H1 (cell line): ENCODE measurements around the gene CHMP5. TPM values are rescaled to one million over a fixed set of nuclear protein-coding genes. Genes with fewer than 3 reads are reported as not detected.

ENCODE experiments used
- CTCF ChIA-PET: fragments of 300-600 bp; sonication (Branson Sonifier 250); formaldehyde crosslinking; loops from one replicate; lab custom pipeline; 2021; ENCODE audit not compliant: partially characterized antibody; lab: Charles Lee
- POLR2A ChIA-PET: fragments of 300-600 bp; sonication (Branson Sonifier 250); formaldehyde crosslinking; loops from one replicate; lab custom pipeline; 2021; ENCODE audit warnings: inconsistent platforms; ENCODE audit not compliant: partially characterized antibody; lab: Charles Lee
- DNase-seq, 2 experiments: peaks; one replicate each; pipeline versions ENCODE4 v3.0.0 to v3.0.0-alpha.2; 2010 to 2022; ENCODE audit warnings: low spot score in 2 of 2, low read depth in 1 of 2, mixed read lengths in 1 of 2
- FAIRE-seq: peaks from 2 replicates; lab custom pipeline; 2011; peaks lifted over from hg19 to GRCh38; lab: Jason Lieb, UNC
- H2AFZ ChIP-seq: 2 replicates; pipeline ENCODE4 v1.8.1; 2012; ENCODE audit warnings: low read length, inconsistent platforms
- H2AK5ac ChIP-seq: 2 replicates; pipeline ENCODE4 v1.6.1; 2013; ENCODE audit warnings: low read depth, low read length
- H2BK120ac ChIP-seq: replicated peaks from 2 replicates; pipeline ENCODE3; 2013; ENCODE audit warnings: low read depth, low read length, inconsistent platforms
- H2BK12ac ChIP-seq: 2 replicates; pipeline ENCODE4 v1.6.1; 2013; ENCODE audit warnings: low read depth, low read length
- H2BK15ac ChIP-seq: 2 replicates; pipeline ENCODE4 v1.6.1; 2013; ENCODE audit warnings: low read length
- H2BK20ac ChIP-seq: 2 replicates; pipeline ENCODE4 v1.6.1; 2013; ENCODE audit warnings: low read length
- H2BK5ac ChIP-seq: 2 replicates; pipeline ENCODE4 v1.6.1; 2013; ENCODE audit warnings: low read depth, low read length
- H3K14ac ChIP-seq: 2 replicates; pipeline ENCODE4 v1.6.1; 2013; ENCODE audit warnings: inconsistent platforms; ENCODE audit not compliant: insufficient read length
- H3K18ac ChIP-seq: 2 replicates; pipeline ENCODE4 v1.6.1; 2013; ENCODE audit warnings: low read length; ENCODE audit errors: extremely low read depth
- H3K23ac ChIP-seq: 2 replicates; pipeline ENCODE4 v1.6.1; 2013; ENCODE audit warnings: inconsistent platforms; ENCODE audit not compliant: insufficient read length
- H3K23me2 ChIP-seq: 2 replicates; pipeline ENCODE4 v1.6.1; 2013; ENCODE audit warnings: low read depth, low read length
- H3K27ac ChIP-seq: 2 replicates; pipeline ENCODE4 v1.6.1; 2011; ENCODE audit warnings: low read depth, low read length, inconsistent platforms
- H3K27me3 ChIP-seq, 4 experiments: replicated peaks in 1 of 4; 1 replicate in 1 of 4; 2 replicates in 3 of 4; pipeline versions ENCODE4 v1.6.1 to v1.8.1; 2011 to 2013; ENCODE audit warnings: low read length in 3 of 4, mild to moderate bottlenecking in 3 of 4, inconsistent platforms in 2 of 4, mixed read lengths in 2 of 4, moderate library complexity in 1 of 4; ENCODE audit not compliant: control insufficient read depth in 3 of 4, insufficient read depth in 3 of 4; ENCODE audit errors: extremely low read depth in 1 of 4
- H3K36me3 ChIP-seq, 4 experiments: 2 replicates each; pipeline versions ENCODE4 v1.6.1 to v1.8.1; 2011 to 2013; ENCODE audit warnings: mild to moderate bottlenecking in 4 of 4, low read length in 3 of 4, moderate library complexity in 2 of 4, control low read depth in 1 of 4, inconsistent platforms in 1 of 4; ENCODE audit not compliant: insufficient read depth in 4 of 4, control insufficient read depth in 2 of 4
- H3K4ac ChIP-seq: replicated peaks from 2 replicates; pipeline ENCODE3; 2013; ENCODE audit warnings: low read length, low read depth, mixed read lengths, inconsistent platforms; ENCODE audit not compliant: insufficient read length
- H3K4me1 ChIP-seq, 4 experiments: replicated peaks in 1 of 4; 1 replicate in 1 of 4; 2 replicates in 3 of 4; pipeline versions ENCODE4 v1.6.1 to v1.8.1; 2011 to 2013; ENCODE audit warnings: low read length in 3 of 4, inconsistent platforms in 2 of 4, mixed read lengths in 1 of 4; ENCODE audit not compliant: insufficient read depth in 4 of 4, control insufficient read depth in 3 of 4
- H3K4me2 ChIP-seq, 2 experiments: 2 replicates each; pipeline versions ENCODE4 v1.6.1 to v1.8.1; 2011 to 2013; ENCODE audit warnings: low read depth in 2 of 2, low read length in 2 of 2, control low read depth in 1 of 2, inconsistent platforms in 1 of 2, mild to moderate bottlenecking in 1 of 2; ENCODE audit not compliant: insufficient read depth in 1 of 2
- H3K4me3 ChIP-seq, 4 experiments: fragments of 200-600, 300-600 bp in 1 of 4; sonication (generic), shearing (Covaris generic), sonication (Bioruptor Twin) in 1 of 4; 2 replicates each; pipeline versions ENCODE4 v1.5.1 to v1.8.1; 2011 to 2016; ENCODE audit warnings: low read length in 4 of 4, low read depth in 3 of 4, control low read depth in 2 of 4, inconsistent platforms in 2 of 4, mild to moderate bottlenecking in 2 of 4, mixed read lengths in 1 of 4, moderate library complexity in 1 of 4; ENCODE audit not compliant: insufficient read depth in 2 of 4; ENCODE audit errors: extremely low read depth in 1 of 4
- H3K56ac ChIP-seq: replicated peaks from 2 replicates; pipeline ENCODE3; 2013; ENCODE audit warnings: low read depth, mild to moderate bottlenecking, mixed read lengths, low read length, inconsistent platforms; ENCODE audit not compliant: insufficient read length
- H3K79me1 ChIP-seq: 2 replicates; pipeline ENCODE4 v1.6.1; 2013; ENCODE audit warnings: low read depth, low read length, control low read depth
- H3K79me2 ChIP-seq, 2 experiments: 2 replicates each; pipeline versions ENCODE4 v1.6.1 to v1.8.1; 2012 to 2013; ENCODE audit warnings: low read length in 2 of 2, mild to moderate bottlenecking in 2 of 2, inconsistent platforms in 1 of 2; ENCODE audit not compliant: insufficient read depth in 2 of 2, control insufficient read depth in 1 of 2
- H3K9ac ChIP-seq, 4 experiments: replicated peaks in 1 of 4; 1 replicate in 1 of 4; 2 replicates in 3 of 4; pipeline versions ENCODE4 v1.6.1 to v1.8.1; 2011 to 2013; ENCODE audit warnings: low read depth in 3 of 4, low read length in 3 of 4, control low read depth in 2 of 4, mild to moderate bottlenecking in 2 of 4, moderate library complexity in 2 of 4, inconsistent platforms in 1 of 4; ENCODE audit errors: extremely low read depth in 1 of 4
- H3K9me3 ChIP-seq, 2 experiments: 2 replicates each; pipeline versions ENCODE4 v1.6.1 to v1.8.1; 2012 to 2013; ENCODE audit warnings: mild to moderate bottlenecking in 2 of 2, moderate library complexity in 2 of 2, control low read depth in 1 of 2, inconsistent platforms in 1 of 2, low read depth in 1 of 2, low read length in 1 of 2, mixed read lengths in 1 of 2; ENCODE audit not compliant: insufficient read depth in 2 of 2
- H4K20me1 ChIP-seq, 2 experiments: replicated peaks in 1 of 2; 2 replicates each; pipeline versions ENCODE3 to v1.8.1; 2011 to 2013; ENCODE audit warnings: inconsistent platforms in 2 of 2, low read length in 2 of 2, mild to moderate bottlenecking in 1 of 2; ENCODE audit not compliant: insufficient read depth in 2 of 2, control insufficient read depth in 1 of 2
- H4K5ac ChIP-seq: 2 replicates; pipeline ENCODE4 v1.6.1; 2013; ENCODE audit warnings: low read length, low read depth, mixed read lengths, inconsistent platforms; ENCODE audit not compliant: insufficient read length
- H4K8ac ChIP-seq: 2 replicates; pipeline ENCODE4 v1.8.0; 2013; ENCODE audit warnings: mild to moderate bottlenecking, moderate library complexity, low read length, inconsistent platforms; ENCODE audit not compliant: insufficient read depth; ENCODE audit errors: extremely low read depth
- H4K91ac ChIP-seq: replicated peaks from 2 replicates; pipeline ENCODE3; 2013; ENCODE audit warnings: low read length, mixed read lengths, inconsistent platforms; ENCODE audit not compliant: insufficient read length
- GTF2F1 ChIP-seq: IDR thresholded peaks from 2 replicates; pipeline ENCODE4 v1.6.1; 2012; ENCODE audit warnings: low read depth, low read length, improper control_type of control experiment, borderline replicate concordance
- KDM1A ChIP-seq: fragments of 200-600, 300-600 bp; sonication (generic); IDR thresholded peaks from 2 replicates; pipeline ENCODE4 v1.7.1; 2016; ENCODE audit warnings: mild to moderate bottlenecking, low read length, borderline replicate concordance
- RAD21 ChIP-seq, 2 experiments: IDR thresholded peaks in 1 of 2; conservative IDR thresholded peaks in 1 of 2; 2 replicates each; pipeline ENCODE4 v1.6.1; 2011; ENCODE audit warnings: low read depth in 2 of 2, low read length in 2 of 2, improper control_type of control experiment in 1 of 2, inconsistent platforms in 1 of 2, mild to moderate bottlenecking in 1 of 2, moderate library complexity in 1 of 2
- WGBS, 2 experiments: shearing (Covaris generic) in 1 of 2; methylation state at CpG; one replicate each; pipeline versions ENCODE4 v1.1.6 to v1.1.7; 2013 to 2015; ENCODE audit warnings: low lambda C conversion rate in 2 of 2, mixed read lengths in 2 of 2, inconsistent platforms in 1 of 2, low coverage in 1 of 2, missing lambda C conversion rate in 1 of 2; ENCODE audit not compliant: insufficient replicate concordance in 2 of 2, insufficient coverage in 1 of 2, insufficient read length in 1 of 2; ENCODE audit errors: extremely low coverage in 1 of 2, missing lambda C conversion rate in 1 of 2; 5-methylcytosine and 5-hydroxymethylcytosine counted together
- polyA plus RNA-seq, 7 experiments: library from polyadenylated mRNA; depleted of rRNA in 3 of 7; stranded (reverse) in 5 of 7; unstranded in 2 of 7; fragments of >200 nt in 5 of 7; fragments of 200-250 nt in 2 of 7; gene quantifications; 1 replicate in 5 of 7; 2 replicates in 1 of 7; 4 replicates in 1 of 7; pipeline versions ENCODE4 v1.2.1 to v1.2.3, GENCODE V29; 2011 to 2013; ENCODE audit warnings: missing spikeins in 2 of 7, mixed read lengths in 2 of 7
- total RNA-seq: library from RNA; stranded (reverse); fragmentation: NEBNext Ultra II Directional; extraction: Animal tissue kit (Norgen Biotek cat#: 25700); gene quantifications from 2 replicates; pipeline ENCODE4 v1.2.1, GENCODE V29; 2021
- TF ChIP-seq, protein P1 (sequence below), 3 experiments: IDR thresholded peaks; 1 replicate in 2 of 3; 2 replicates in 1 of 3; pipeline versions ENCODE4 v1.5.1 to v1.6.1; 2011; ENCODE audit warnings: low read length in 3 of 3, mild to moderate bottlenecking in 3 of 3, inconsistent platforms in 2 of 3, low read depth in 1 of 3, moderate library complexity in 1 of 3; ENCODE audit not compliant: insufficient read depth in 1 of 3; ENCODE audit errors: control extremely low read depth in 1 of 3

Gene CHMP5
- total and polyA plus RNA-seq, 2 of the 8 experiments (the other 6 are each of a cell fraction or from before 2014, with no cell fraction given) = 25.0 to 47.3 TPM

GRCh38 chr9:33223696-33224095 lies 41.2 kb upstream of the CHMP5 start:
- FAIRE-seq (no peak), DNase-seq (no peak)
- Histone ChIP-seq H2BK20ac (no peak overlapping the region), H2BK5ac (no peak overlapping the region), H3K4ac (no peak overlapping the region), H3K36me3 (no peaks in the 10 kb centered on the region), H3K79me2 (no peaks in the 10 kb centered on the region), H3K14ac (no peak overlapping the region), H3K9me3 (no peaks in the 10 kb centered on the region), H2BK120ac (no peak overlapping the region), H4K8ac (no peak overlapping the region), H2AK5ac (no peak overlapping the region), H3K18ac (no peak overlapping the region), H3K23ac (no peak overlapping the region), H3K4me1 (peaks cover 0 to 2% (median 0%) of the 10 kb centered on the region in 4 experiments; a peak in 2 of 7 replicates), H2BK15ac (no peak overlapping the region), H3K79me1 (no peaks in the 10 kb centered on the region), H2BK12ac (no peak overlapping the region), H3K27me3 (no peaks in the 10 kb centered on the region), H3K23me2 (no peaks in the 10 kb centered on the region), H2AFZ (no peak overlapping the region), H4K5ac (no peak overlapping the region), H3K4me2 (no peak overlapping the region), H3K9ac (no peak overlapping the region), H4K91ac (no peak overlapping the region), H4K20me1 (no peaks in the 10 kb centered on the region), H3K56ac (no peak overlapping the region), H3K27ac (no peak overlapping the region), H3K4me3 (no peak overlapping the region)
- CTCF ChIA-PET = interaction anchor here (0.5 to 3.2 kb wide), 6 partner anchors 11 to 150 kb away, joined by 3 to 25 read pairs (median 3); no protein-coding TSS in a partner anchor
- TF ChIP-seq RAD21 (IDR thresholded peaks at IDR 0.05 in 1 of 2, conservative IDR thresholded peaks at IDR 0.05 in 1 of 2; ENCODE audit: low read depth in 2 of 2, low read length in 2 of 2) (peak; percentile 34 to 48; a peak in 3 of 4 replicates), KDM1A (no peak), GTF2F1 (no peak)
- TF ChIP-seq, protein P1, sequence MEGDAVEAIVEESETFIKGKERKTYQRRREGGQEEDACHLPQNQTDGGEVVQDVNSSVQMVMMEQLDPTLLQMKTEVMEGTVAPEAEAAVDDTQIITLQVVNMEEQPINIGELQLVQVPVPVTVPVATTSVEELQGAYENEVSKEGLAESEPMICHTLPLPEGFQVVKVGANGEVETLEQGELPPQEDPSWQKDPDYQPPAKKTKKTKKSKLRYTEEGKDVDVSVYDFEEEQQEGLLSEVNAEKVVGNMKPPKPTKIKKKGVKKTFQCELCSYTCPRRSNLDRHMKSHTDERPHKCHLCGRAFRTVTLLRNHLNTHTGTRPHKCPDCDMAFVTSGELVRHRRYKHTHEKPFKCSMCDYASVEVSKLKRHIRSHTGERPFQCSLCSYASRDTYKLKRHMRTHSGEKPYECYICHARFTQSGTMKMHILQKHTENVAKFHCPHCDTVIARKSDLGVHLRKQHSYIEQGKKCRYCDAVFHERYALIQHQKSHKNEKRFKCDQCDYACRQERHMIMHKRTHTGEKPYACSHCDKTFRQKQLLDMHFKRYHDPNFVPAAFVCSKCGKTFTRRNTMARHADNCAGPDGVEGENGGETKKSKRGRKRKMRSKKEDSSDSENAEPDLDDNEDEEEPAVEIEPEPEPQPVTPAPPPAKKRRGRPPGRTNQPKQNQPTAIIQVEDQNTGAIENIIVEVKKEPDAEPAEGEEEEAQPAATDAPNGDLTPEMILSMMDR (IDR thresholded peaks at IDR 0.05; ENCODE audit: control extremely low read depth in 1 of 3, insufficient read depth in 1 of 3, low read depth in 1 of 3, low read length in 3 of 3) = peak in 2 of 3 experiments; percentile 4 to 11; a peak in 1 of 4 replicates
- POLR2A ChIA-PET = no interaction called here
- WGBS, 2 experiments = 100% methylated on average over 1 of the region's 1 CpG; no CpG with 5 or more reads in 1 of the 2 experiments
